GM18502 (cell line): Measurements from ENCODE around the gene TLE3.
A peak's percentile ranks its signal among the peaks of the same experiment; 100 is the strongest.

Source experiments
- ATAC-seq: cut with Tn5 transposase; IDR thresholded peaks from one replicate; pipeline ENCODE4 v1.9.1; 2021; ENCODE audit warnings: mild to moderate bottlenecking; ENCODE audit not compliant: unreplicated experiment, poor library complexity

Gene TLE3

GRCh38 chr15:70100474-70101341 is 3.0 kb upstream of the TLE3 start:
- ATAC-seq = no peak

- ATAC-seq = no peak
These were observed 2.3 kb upstream of the TLE3 start for GRCh38 chr15:70099967-70100473.

- ATAC-seq = peak; percentile 60
These were observed 1.6 kb upstream of the TLE3 start for GRCh38 chr15:70099167-70099966.

DNA sequence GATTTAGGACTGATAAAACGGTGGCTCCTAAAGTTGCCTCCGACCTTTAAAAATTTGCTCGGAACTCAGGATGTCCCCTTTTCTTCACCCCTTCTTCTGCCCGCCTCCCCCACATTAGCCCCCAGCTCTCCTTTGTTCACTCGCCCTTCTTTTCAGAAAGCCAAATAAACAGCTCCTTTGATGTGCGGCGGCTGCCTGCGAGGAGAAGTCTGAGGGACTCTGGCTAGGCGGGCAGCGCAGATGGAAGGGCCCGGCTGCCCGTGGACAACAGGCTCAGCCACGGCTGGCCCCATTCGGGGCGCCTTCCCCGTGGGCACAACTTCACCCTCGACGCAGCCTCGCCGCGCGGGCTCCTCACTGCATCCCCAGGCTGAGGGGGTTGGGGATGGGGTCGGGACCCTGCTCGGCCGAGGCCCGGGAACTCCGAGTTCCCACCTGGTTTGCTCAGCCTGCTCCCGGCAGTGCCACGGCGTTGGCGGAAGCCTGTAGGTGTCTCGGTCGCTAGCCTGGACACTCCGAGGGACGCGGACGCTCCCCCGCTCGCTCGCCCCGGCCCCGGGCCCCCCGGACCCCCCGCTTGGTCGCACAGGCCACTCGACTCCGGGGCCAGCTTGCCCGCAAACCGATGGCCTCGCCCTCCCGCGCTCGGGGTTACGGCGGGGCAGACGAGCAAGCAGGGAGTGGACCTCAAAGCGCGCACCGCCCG is 897 bp upstream of the TLE3 start:
- ATAC-seq = no peak

DNA sequence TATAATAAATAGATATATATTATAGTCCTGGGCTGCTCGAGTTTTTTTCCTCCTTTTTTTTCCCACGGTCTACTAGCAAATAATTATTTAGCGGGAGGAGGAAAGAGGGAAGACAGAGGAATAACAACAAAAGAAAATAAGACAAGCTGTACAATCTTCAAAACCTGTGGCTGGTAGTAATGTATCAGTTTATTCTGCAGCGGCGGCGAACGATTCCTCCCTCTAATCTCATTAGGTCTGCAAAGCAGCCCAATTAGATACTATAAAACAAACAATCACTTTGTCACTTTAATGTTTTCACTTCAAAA is 390 bp upstream of the TLE3 start:
- no peak for ATAC-seq

DNA sequence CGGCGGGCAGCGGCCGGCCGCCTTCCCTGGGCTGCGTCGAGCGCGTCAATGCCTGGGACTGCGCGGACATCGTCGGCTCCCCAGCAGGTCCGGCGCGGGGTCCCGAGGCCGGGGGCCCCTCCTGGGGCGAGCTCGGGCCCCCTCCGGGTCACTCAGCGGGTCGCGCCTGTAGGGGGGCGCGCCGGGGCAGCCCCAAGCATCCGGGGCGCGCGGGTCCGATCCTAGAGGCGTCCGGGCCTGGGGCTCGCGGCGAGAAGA is 725 bp downstream of the TLE3 start:
- ATAC-seq = no peak

DNA sequence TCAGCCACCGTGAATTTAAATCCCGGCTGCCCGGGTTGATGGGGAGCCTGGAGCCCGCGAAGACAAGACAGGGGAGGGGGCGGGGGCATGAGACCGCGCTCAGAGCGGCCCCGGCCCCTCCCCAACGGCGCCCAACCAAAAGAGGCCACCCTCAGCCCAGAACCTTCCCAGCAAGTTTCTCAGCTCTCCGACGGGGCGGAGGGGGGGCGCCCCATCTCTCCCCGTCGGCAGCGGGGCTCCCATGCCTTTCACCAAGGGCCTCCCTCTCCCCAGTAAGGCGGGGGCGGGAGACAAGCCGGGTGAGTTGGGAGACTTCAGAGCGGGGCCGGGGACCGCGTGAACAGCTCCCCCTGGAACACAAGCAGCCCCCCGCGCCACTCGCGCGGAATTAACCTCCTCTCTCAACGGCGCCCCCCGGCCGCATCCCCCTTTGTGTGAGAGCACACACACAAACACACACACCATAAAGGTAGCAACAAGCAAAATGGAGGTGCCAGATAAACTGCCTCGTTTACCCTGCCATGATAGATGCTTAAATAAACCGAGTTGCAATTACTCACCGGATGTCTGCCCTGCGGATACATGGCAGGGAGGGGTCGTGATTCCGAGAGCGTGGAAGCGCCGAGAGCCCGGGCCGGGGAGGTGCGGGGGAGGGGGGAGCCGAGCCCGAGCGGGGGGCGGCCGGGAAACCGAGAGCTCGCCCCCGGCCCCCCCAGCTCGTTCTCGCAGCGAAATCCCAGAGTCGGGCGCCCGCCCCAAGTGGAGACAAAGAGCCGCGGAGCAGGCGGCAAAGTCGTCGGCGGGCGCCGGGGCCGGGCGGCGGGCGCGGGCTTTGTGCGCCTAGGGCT is 1.3 kb downstream of the TLE3 start:
- ATAC-seq = no peak

GRCh38 chr15:70095408-70096214 is 2.1 kb downstream of the TLE3 start:
- no peak for ATAC-seq

DNA sequence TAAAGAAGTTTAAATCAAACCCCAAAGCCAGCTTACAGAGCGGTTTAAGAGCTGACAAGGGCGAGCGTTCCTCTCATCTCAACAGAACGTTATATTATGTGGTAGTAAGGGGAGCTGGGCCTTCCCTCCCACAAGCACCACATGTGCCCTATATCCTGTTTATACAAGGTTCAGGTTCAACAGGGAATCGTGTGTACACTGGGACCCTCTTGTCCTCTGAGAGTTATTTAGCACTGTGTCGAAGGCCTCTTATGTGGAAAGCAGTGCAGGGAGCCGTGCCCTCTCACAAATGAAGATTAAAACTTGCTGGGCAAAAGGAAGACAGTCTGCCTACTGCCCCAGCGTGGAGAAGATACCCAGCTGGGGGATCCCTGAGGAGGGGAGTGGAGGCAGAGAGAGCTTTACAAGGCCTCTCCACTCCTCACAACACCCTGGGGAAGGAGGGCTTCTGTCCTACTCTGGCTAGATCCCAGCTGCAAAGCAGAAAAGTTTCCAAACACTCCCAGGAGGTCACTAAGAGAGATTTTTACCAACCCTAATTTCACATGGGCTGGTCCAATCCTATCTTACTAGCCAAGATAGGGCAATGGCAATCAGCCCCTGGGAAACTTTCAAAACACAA is 2.9 kb downstream of the TLE3 start:
- no peak for ATAC-seq

DNA sequence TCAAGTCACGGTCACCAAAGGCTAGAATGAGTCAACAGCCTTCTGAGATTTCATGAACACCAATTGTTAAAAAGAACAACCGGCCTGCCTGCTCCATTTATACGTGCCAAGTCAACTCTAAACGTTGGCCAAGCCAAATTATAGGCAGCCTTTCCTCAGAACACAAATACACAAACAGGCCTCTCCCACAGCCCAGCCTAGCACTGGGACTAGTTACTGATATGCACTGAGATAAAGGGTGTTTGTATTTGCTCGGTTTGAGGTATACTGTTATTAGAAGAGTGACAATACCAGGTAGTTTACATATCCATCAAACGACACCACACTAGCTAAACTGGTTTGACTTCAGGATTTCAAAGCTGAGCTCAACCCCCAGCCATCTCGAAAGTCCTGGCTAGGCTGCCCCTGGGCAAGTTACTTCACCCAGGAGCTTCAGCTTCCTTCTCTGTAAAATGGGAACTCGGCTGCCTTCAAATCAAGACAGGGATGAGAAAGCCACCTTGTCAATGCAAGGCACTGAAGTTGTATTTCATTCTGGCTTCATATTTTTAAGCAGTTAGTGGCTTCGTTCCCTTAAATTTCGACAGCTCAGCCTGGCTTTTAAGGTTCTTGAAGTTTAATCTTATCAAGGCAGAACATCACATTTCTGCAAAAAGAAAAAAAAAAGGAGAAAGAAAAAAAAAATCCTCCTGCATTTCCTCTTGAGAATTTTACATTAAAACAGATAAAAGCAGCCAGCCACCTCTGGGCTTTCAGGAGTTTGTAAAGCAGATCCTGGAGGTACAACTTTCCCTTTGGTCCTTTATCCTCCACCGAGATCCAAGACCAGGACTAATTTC is 4.0 kb downstream of the TLE3 start:
- no peak for ATAC-seq

- no peak for ATAC-seq
These were observed 4.6 kb downstream of the TLE3 start for GRCh38 chr15:70093070-70093469.

DNA sequence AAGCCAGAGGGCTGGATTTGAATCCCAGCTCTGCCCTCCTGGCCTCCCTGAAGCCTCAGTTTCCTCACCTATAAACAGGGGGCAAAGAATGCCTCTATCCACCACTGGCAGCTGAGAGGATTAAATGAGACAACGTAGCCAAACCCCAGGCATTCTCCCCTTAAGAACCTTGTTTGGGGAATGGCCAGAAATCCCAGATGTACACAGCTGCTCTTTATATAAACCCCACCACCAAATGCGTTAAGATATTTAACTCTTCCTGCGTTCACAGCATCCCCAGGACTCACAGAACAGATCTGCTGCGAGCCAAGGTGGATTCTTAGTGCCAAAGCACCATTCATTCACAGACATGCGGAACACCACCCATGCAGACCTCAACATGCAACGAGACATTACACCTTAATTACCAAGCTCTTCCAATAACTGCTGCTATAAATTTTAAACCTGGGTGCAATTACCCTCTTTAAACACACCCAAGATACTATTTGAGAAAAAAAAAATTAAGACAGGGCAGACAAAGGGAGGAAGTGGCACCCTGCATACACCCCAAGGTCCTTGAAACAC is 5.2 kb downstream of the TLE3 start:
- ATAC-seq = no peak

- ATAC-seq = no peak
These were observed 5.8 kb downstream of the TLE3 start for GRCh38 chr15:70091726-70092463.

DNA sequence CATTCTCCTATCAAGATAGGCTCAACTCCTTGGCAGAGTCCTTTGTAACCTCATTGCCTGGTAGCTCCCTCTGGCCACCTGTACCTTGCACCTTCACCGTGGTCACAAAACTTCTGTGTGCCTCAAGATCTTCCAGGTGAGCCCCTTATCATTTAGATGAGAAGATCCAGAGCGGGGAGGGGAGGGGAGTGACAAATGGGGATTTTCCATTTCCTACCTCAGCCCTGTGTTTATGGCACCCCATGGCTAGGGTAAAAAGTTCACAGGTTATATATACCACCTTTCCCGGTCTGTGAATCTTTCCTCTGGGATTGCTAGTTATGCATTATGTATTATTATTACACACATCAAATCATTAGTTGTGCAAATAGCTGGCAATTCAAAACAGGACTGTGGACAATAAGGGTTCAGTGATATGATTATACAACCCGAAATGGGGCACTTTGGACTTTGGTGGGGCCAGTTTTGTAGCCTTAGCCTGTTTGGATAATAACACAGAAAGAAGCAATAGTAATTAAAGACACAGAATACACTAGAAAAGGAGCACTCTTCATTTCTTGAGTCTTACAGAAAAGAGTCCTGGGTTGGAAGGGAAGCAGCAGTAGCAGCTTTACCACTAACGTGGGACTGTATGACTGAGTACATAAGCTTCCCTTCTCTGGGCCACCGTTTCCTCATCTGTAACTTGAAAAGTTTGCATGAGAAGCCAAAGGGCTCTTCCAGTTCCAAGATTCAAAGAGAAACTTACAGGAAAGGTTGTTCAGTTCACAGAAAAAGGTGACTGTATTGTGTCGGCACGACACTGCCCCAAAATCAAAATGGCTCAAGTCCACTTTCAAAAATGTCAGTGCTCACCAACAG is 7.1 kb downstream of the TLE3 start:
- no peak for ATAC-seq

GRCh38 chr15:70089692-70089971 is 8.1 kb downstream of the TLE3 start:
- ATAC-seq = no peak

DNA sequence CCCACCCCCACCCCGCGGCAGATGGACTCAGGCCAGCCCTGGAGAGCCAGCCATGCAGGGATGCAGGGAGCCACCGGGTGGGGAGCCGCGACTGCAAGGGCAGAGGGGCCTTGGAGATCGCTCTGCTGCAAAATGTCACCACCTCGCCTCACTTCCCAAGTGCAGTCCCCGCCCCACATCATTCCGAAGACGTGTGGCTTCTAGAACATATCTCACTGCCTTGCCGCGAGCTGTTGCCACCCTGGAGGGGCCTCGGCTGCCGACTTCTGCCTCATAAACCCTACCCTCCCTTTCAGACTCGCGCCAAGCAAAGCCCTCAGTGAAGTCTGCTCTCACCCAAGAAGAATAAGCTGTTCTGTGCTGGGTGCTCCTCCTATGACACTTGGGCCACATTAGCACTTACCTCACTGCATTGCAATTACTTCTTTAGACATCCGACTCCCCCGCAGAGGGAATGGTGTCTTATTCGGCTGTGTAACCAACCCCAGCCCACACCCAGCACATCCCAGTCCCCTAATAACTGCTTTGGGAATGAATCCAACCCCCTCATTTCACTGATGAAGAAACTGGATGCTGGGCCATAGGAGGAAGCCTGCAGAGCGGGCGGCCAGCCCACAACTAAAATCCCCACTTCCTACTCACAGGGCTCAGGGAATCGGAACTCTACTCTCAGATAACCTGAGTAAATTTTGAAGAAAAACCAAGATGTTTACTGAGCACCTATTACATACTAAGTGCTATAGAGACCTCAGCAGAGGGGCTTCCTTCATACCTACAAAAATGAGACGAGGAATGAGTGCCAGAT is 8.6 kb downstream of the TLE3 start:
- no peak for ATAC-seq
